ENCODE measurements around the gene KIAA0232.
"Not testable (repeated sequence)": the region's sequence is repeated elsewhere in the genome, so short reads cannot be mapped to it uniquely, and the experiment has no call there.

The KIAA0232 gene

DNA sequence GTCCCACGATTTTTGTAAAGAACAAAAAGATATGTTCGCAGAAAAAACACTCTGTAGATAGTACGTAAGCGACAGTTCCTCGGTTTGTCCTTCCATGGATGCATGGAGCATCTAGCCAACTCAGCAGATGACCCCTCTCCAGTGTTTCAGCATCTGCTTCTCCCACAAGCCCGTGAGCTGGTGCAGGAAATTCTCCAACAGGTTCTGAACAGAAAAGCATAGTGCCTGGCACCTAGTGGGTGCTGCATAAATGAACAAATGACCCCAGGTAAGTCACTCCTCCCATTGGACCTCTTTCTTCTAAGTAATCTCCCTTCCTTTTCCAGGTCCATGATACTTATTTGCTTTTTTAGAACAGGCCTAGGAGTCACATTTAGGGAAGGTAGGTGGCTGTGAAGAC lies 966 bp upstream of the KIAA0232 start:
- peak overlapping the region; percentile 58 for H3K4me3 ChIP-seq (ENCODE audit: low read depth, low read length)
- TF ChIP-seq, protein P1, sequence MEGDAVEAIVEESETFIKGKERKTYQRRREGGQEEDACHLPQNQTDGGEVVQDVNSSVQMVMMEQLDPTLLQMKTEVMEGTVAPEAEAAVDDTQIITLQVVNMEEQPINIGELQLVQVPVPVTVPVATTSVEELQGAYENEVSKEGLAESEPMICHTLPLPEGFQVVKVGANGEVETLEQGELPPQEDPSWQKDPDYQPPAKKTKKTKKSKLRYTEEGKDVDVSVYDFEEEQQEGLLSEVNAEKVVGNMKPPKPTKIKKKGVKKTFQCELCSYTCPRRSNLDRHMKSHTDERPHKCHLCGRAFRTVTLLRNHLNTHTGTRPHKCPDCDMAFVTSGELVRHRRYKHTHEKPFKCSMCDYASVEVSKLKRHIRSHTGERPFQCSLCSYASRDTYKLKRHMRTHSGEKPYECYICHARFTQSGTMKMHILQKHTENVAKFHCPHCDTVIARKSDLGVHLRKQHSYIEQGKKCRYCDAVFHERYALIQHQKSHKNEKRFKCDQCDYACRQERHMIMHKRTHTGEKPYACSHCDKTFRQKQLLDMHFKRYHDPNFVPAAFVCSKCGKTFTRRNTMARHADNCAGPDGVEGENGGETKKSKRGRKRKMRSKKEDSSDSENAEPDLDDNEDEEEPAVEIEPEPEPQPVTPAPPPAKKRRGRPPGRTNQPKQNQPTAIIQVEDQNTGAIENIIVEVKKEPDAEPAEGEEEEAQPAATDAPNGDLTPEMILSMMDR (IDR thresholded peaks at IDR 0.05; ENCODE audit: low read depth, low read length) = no peak
- in situ Hi-C loops (cut with HindIII; ENCODE audit: low sequenced_read_pairs) = no loop called here
- no peak for DNase-seq (ENCODE audit: low read depth, low spot score)

DNA sequence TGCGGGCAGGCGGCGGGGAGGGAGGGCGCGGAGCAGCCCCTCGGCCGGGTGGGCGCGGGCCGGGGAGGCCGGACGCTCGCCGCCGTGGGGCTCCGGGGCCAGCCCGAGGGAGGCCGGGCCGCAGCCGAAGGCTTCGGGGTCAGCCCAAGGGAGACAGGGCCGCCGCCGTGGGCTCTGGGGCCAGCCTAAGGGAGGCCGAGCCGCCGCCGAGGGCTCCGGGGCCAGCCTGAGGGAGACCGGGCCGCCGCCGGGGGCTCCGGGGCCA lies 251 bp downstream of the KIAA0232 start:
- H3K4me3 ChIP-seq (ENCODE audit: low read depth, low read length) = peak overlapping the region; percentile 85
- no peak for DNase-seq (ENCODE audit: low read depth, low spot score)
- in situ Hi-C loops (cut with HindIII; ENCODE audit: low sequenced_read_pairs) = no loop called here
- TF ChIP-seq, protein P1 (IDR thresholded peaks at IDR 0.05; ENCODE audit: low read depth, low read length) = no peak

DNA sequence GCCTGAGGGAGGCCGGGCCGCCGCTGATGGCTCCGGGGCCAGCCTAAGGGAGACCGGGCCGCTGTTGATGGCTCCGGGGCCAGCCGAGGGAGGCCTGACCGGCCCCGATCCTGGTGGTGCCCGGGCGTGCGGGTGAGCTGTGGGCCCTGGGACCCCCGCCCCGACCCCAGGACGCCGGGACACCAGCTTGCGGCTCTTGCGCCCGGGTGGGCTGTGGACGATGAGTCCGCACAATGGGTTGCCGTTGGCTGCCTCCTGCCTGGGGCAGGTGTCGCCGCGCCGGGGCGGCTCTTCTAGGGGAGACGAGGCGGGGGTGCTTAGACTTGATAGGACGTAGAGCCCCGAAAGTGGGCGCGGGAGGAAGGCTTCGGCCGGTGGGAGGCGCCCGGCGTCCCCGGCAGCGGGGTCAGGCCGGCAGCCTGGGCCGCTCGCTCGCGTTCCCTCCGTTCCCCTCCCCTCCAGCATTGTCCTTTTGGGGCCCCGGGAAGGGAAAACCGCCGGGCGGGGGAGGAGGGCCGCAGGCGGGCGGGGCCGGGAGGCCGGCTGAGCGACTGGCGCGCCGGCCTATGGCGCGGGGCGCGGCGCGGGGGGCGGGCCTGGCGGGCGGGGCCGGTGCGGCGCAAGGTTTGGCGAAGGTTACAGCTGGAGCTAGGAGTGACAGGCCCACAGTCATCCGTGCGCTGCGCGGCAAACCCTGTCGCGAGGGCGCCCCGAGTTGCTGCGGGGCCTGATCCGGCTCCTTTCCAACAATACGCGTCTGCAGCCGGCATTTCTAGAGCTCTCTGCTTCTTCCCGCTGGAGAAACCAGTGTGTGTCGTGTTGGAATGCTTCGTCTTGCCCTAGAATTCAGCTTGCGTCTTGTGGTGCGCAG lies 819 bp downstream of the KIAA0232 start:
- TF ChIP-seq, protein P1 (IDR thresholded peaks at IDR 0.05; ENCODE audit: low read depth, low read length) = no peak
- DNase-seq (ENCODE audit: low read depth, low spot score) = peak; percentile 86
- H3K4me3 ChIP-seq (ENCODE audit: low read depth, low read length) = peak overlapping the region; percentile 85
- in situ Hi-C loops (cut with HindIII; ENCODE audit: low sequenced_read_pairs) = no loop called here

DNA sequence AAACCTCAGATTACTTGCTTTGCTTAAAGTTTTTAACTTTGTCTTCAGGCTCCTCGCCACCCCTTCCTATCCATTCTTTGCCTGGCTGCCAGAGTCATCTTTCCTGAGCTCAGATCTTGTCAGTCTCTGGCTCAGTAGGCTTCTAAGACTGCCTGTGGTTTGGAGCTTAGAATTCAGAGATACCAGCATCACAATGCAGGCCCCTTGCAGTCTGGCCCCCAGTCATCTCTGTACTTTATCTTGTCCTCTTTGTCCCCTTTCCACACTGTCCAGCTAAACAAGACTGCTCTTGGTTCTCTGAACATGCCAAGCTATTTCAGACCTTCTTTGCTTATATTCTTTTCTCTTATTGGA lies 3.0 kb downstream of the KIAA0232 start:
- in situ Hi-C loops (cut with HindIII; ENCODE audit: low sequenced_read_pairs) = no loop called here
- no peak for DNase-seq (ENCODE audit: low read depth, low spot score)
- TF ChIP-seq, protein P1 (IDR thresholded peaks at IDR 0.05; ENCODE audit: low read depth, low read length) = no peak
- no peak overlapping the region for H3K4me3 ChIP-seq (ENCODE audit: low read depth, low read length)

GRCh38 chr4:6788123-6788522 lies 5.6 kb downstream of the KIAA0232 start:
- no peak overlapping the region for H3K4me3 ChIP-seq (ENCODE audit: low read depth, low read length)
- TF ChIP-seq, protein P1 (IDR thresholded peaks at IDR 0.05; ENCODE audit: low read depth, low read length) = no peak
- no peak for DNase-seq (ENCODE audit: low read depth, low spot score)
- in situ Hi-C loops (cut with HindIII; ENCODE audit: low sequenced_read_pairs) = no loop called here

DNA sequence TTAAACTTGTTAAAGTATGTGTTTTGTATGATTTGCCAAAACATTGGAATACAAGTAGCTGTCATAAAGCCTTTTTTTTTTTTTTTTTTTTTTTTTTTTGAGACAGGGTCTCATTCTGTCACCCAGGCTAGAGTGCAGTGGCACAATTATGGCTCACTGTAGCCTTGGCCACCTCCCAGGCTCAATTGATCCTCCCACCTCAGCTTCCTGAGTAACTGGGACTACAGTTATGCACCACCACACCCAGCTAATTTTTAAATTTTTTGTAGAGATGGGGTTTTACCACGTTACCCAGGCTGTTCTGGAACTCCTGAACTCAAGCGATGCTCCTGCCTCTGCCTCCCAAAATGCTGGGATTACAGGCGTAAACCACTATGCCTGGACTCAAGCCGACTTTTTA lies 8.7 kb downstream of the KIAA0232 start:
- in situ Hi-C loops (cut with HindIII; ENCODE audit: low sequenced_read_pairs); H3K4me3 ChIP-seq (ENCODE audit: low read depth, low read length); DNase-seq (ENCODE audit: low read depth, low spot score): not testable (repeated sequence)

GRCh38 chr4:6791796-6792195 lies 9.3 kb downstream of the KIAA0232 start:
- in situ Hi-C loops (cut with HindIII; ENCODE audit: low sequenced_read_pairs) = not testable (repeated sequence)

GRCh38 chr4:6794189-6794588 lies 11.7 kb downstream of the KIAA0232 start:
- in situ Hi-C loops (cut with HindIII; ENCODE audit: low sequenced_read_pairs) = no loop called here
- DNase-seq (ENCODE audit: low read depth, low spot score) = no peak
- H3K4me3 ChIP-seq (ENCODE audit: low read depth, low read length) = no peak overlapping the region
- TF ChIP-seq, protein P1 (IDR thresholded peaks at IDR 0.05; ENCODE audit: low read depth, low read length) = no peak

More at GRCh38 chr4:6791796-6792195, 9.3 kb downstream of the KIAA0232 start:
- not testable (repeated sequence) for H3K4me3 ChIP-seq (ENCODE audit: low read depth, low read length); DNase-seq (ENCODE audit: low read depth, low spot score)

Measured in astrocyte of the spinal cord (primary cell).